ENCODE results near the gene CDNF. TPM values are rescaled to one million over a fixed set of nuclear protein-coding genes. Genes with fewer than 3 reads are reported as not detected.

CDNF gene
- total RNA-seq, 1 donor, result 1.8 TPM

DNA sequence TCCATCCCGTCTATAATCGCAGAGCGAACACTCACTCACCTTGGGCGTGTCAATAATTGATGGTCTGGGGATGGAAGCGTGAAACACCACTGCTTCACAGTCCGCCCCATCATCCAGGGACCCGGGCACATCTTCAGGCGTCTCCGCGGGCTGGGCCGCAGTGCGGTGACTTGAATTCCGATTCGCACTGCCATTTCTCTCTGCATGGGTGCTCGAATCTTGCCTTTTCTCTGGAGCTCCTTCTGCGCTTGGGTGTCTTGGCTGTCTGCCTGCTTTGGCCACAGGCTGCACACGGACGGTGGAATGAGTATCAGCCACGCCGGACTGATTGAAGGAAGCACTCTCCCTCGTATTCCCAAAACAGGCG is 63.6 kb downstream of the CDNF start:
- no peak for DNase-seq (ENCODE audit: insufficient read length, low spot score, missing footprints)

DNA sequence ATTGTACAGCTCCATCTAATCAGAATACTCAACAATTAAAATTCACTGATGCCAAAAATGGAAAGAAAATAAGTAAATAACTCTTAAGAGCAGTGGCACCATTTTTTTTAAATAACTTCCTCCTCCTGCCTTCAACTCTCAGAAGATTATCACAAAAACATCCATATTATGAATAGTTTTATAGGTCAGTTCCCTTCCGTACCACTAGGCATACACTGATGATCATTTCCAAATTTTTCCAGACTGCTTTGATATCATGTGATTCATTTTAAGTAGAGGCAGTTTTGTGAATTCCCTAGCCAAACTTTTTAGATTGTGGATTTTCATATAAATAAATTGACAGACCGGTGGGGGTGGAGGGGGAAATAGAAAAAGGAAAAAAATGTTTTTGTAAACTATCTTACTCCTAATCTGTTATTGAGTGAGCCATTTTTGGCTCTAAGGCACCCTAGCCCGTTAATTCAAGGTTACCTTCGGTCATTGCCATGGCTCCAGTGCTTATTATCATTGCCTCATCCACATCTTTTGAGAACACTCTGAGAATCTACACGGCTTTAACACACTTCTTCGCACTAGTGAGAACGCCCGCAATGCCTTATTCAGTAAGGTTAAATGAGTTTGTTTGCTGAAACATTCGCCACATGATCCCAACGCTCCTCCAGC is 64.2 kb downstream of the CDNF start:
- Histone ChIP-seq H3K4me1 (ENCODE audit: insufficient read depth, low read length) (peaks cover 4% of the 10 kb centered on the region), H2AFZ (ENCODE audit: low read length) (no peak overlapping the region), H3K27ac (ENCODE audit: low read depth, low read length) (no peak overlapping the region), H3K4me2 (ENCODE audit: insufficient read depth, low read length) (no peak overlapping the region), H3K4me3 (ENCODE audit: insufficient read depth, low read length) (no peak overlapping the region), H4K20me1 (ENCODE audit: insufficient read depth, low read length) (no peaks in the 10 kb centered on the region), H3K27me3 (ENCODE audit: insufficient read depth, low read length) (peaks cover 5% of the 10 kb centered on the region), H3K36me3 (ENCODE audit: insufficient read depth, low read length) (no peaks in the 10 kb centered on the region), H3K9me3 (ENCODE audit: low read depth, low read length) (no peaks in the 10 kb centered on the region), H3K79me2 (ENCODE audit: insufficient read depth, low read length) (no peaks in the 10 kb centered on the region)
- no peak for DNase-seq (ENCODE audit: insufficient read length, low spot score, missing footprints)
- TF ChIP-seq, protein P1, sequence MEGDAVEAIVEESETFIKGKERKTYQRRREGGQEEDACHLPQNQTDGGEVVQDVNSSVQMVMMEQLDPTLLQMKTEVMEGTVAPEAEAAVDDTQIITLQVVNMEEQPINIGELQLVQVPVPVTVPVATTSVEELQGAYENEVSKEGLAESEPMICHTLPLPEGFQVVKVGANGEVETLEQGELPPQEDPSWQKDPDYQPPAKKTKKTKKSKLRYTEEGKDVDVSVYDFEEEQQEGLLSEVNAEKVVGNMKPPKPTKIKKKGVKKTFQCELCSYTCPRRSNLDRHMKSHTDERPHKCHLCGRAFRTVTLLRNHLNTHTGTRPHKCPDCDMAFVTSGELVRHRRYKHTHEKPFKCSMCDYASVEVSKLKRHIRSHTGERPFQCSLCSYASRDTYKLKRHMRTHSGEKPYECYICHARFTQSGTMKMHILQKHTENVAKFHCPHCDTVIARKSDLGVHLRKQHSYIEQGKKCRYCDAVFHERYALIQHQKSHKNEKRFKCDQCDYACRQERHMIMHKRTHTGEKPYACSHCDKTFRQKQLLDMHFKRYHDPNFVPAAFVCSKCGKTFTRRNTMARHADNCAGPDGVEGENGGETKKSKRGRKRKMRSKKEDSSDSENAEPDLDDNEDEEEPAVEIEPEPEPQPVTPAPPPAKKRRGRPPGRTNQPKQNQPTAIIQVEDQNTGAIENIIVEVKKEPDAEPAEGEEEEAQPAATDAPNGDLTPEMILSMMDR (IDR thresholded peaks at IDR 0.05; ENCODE audit: extremely low read depth, low read depth, low read length), result no peak

More for the DNA sequence above, 63.6 kb downstream of the CDNF start:
- no peaks in the 10 kb centered on the region for H3K27me3 ChIP-seq (ENCODE audit: insufficient read depth, low read length)
- TF ChIP-seq, protein P1 (IDR thresholded peaks at IDR 0.05; ENCODE audit: extremely low read depth, low read depth, low read length), result no peak
- H3K4me1 ChIP-seq (ENCODE audit: insufficient read depth, low read length), result peaks cover 9% of the 10 kb centered on the region
- no peaks in the 10 kb centered on the region for H3K9me3 ChIP-seq (ENCODE audit: low read depth, low read length)
- no peaks in the 10 kb centered on the region for H3K36me3 ChIP-seq (ENCODE audit: insufficient read depth, low read length)
- no peak overlapping the region for H3K4me2 ChIP-seq (ENCODE audit: insufficient read depth, low read length)
- no peaks in the 10 kb centered on the region for H3K79me2 ChIP-seq (ENCODE audit: insufficient read depth, low read length)
- H3K27ac ChIP-seq (ENCODE audit: low read depth, low read length), result no peak overlapping the region
- H4K20me1 ChIP-seq (ENCODE audit: insufficient read depth, low read length), result no peaks in the 10 kb centered on the region
- H2AFZ ChIP-seq (ENCODE audit: low read length), result no peak overlapping the region
- no peak overlapping the region for H3K4me3 ChIP-seq (ENCODE audit: insufficient read depth, low read length)

DNA sequence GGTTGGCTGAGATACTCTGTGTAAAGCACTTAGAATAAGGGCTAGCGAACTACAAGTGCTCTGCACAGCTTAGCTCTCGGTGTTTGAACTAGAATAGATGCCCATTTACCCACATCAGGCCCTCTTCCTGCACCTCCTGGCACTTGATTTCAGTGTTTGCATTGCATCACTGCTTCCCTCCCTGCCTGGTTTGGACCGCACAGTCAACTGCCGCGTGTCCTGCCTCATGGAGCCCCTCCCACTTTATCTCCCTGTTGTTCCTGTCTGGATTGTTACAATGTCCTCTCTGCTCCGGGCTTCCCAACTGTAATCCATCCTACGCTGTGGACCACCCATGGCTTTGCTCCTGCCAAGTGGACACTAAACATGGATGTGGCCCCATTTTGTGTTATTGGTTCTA is 65.4 kb downstream of the CDNF start:
- Histone ChIP-seq H3K4me1 (ENCODE audit: insufficient read depth, low read length) (no peaks in the 10 kb centered on the region), H3K27ac (ENCODE audit: low read depth, low read length) (no peak overlapping the region), H3K36me3 (ENCODE audit: insufficient read depth, low read length) (no peaks in the 10 kb centered on the region), H3K27me3 (ENCODE audit: insufficient read depth, low read length) (peaks cover 5% of the 10 kb centered on the region), H3K4me2 (ENCODE audit: insufficient read depth, low read length) (no peak overlapping the region), H4K20me1 (ENCODE audit: insufficient read depth, low read length) (no peaks in the 10 kb centered on the region), H3K79me2 (ENCODE audit: insufficient read depth, low read length) (no peaks in the 10 kb centered on the region), H3K4me3 (ENCODE audit: insufficient read depth, low read length) (no peak overlapping the region), H2AFZ (ENCODE audit: low read length) (no peak overlapping the region), H3K9me3 (ENCODE audit: low read depth, low read length) (no peaks in the 10 kb centered on the region)
- TF ChIP-seq, protein P1 (IDR thresholded peaks at IDR 0.05; ENCODE audit: extremely low read depth, low read depth, low read length), result no peak
- DNase-seq (ENCODE audit: insufficient read length, low spot score, missing footprints), result no peak

DNA sequence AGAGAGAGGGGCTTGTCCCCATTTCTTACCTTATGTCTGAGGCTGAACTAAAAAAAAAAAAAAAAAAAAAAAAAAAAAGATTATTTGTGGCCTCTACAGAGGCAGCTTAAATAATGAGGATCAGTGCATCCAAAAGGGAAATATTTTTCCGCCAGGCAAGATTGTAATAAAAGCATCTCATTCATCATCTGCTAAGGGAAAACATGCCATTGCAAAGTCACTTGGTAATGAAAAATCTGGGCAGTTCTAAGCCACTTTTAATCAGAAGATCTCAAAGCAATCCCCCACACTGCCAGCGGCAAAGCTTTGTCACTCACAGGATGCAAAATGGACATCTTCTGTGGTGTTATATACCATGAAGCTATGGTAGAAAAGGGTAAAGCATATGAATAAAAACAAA is 66.9 kb downstream of the CDNF start:
- Histone ChIP-seq H3K36me3 (ENCODE audit: insufficient read depth, low read length) (no peaks in the 10 kb centered on the region), H3K79me2 (ENCODE audit: insufficient read depth, low read length) (no peaks in the 10 kb centered on the region), H4K20me1 (ENCODE audit: insufficient read depth, low read length) (no peaks in the 10 kb centered on the region), H3K4me2 (ENCODE audit: insufficient read depth, low read length) (no peak overlapping the region), H3K9me3 (ENCODE audit: low read depth, low read length) (no peaks in the 10 kb centered on the region), H3K4me1 (ENCODE audit: insufficient read depth, low read length) (no peaks in the 10 kb centered on the region), H2AFZ (ENCODE audit: low read length) (no peak overlapping the region), H3K27ac (ENCODE audit: low read depth, low read length) (no peak overlapping the region), H3K4me3 (ENCODE audit: insufficient read depth, low read length) (no peak overlapping the region), H3K27me3 (ENCODE audit: insufficient read depth, low read length) (peaks cover 11% of the 10 kb centered on the region)
- no peak for DNase-seq (ENCODE audit: insufficient read length, low spot score, missing footprints)
- TF ChIP-seq, protein P1 (IDR thresholded peaks at IDR 0.05; ENCODE audit: extremely low read depth, low read depth, low read length), result no peak

Other genes starting within 250 kb of the CDNF start
- 24.2 and 30.0 TPM in 2 replicates for gene FAM107B, start 63.1 kb downstream of the CDNF start, total RNA-seq
- 11.9 and 12.7 TPM in 2 replicates for gene HSPA14, start 269 bp upstream of the CDNF start, total RNA-seq
- 17.7 and 22.4 TPM in 2 replicates for gene MSANTD7, start 269 bp upstream of the CDNF start, total RNA-seq
- gene SUV39H2, start 40.8 kb upstream of the CDNF start, total RNA-seq, result 5.3 and 6.9 TPM in 2 replicates
- 16.3 and 17.7 TPM in 2 replicates for gene DCLRE1C, start 116.1 kb upstream of the CDNF start, total RNA-seq
- 1.2 TPM in 1 of 2 replicates, not detected in the other for gene MEIG1, start 121.4 kb upstream of the CDNF start, total RNA-seq
- not detected in 2 replicates for gene OLAH, start 205.9 kb upstream of the CDNF start, total RNA-seq